ENCODE results near the gene LINC01488.

- TF ChIP-seq POLR2A (IDR thresholded peaks at IDR 0.05) (no peak), CTCF (IDR thresholded peaks at IDR 0.05) (no peak), POLR2AphosphoS5 (IDR thresholded peaks at IDR 0.05) (no peak)
These were observed 4.8 kb downstream of the LINC01488 start for GRCh38 chr11:69486056-69486772.

Data from prostate gland (tissue), 2 donors.